Heart left ventricle (tissue), 13 donors: ENCODE measurements around the gene SRF.

Source experiments
- CTCF ChIP-seq, 12 donors: fragments of 200-600 bp; sonication (generic) in 4 of 12; IDR thresholded peaks; one replicate each; pipeline versions ENCODE4 v1.5.0 to v1.8.0; 2018 to 2022; ENCODE audit warnings: antibody characterized with exemption in 12 of 12, mild to moderate bottlenecking in 5 of 12
- POLR2A ChIP-seq, 2 donors: fragments of 450-650 bp; IDR thresholded peaks; one replicate each; pipeline ENCODE4 v1.6.1; 2017; ENCODE audit warnings: antibody characterized with exemption in 2 of 2, mild to moderate bottlenecking in 2 of 2, moderate library complexity in 2 of 2
- donor health status: ischemic (EF 13 %, LVEDD 7.1; RV severe dilation, severe dysfunction).
- donor health status: DM: no; HTN: yes; CAD: no.
- donor health status: DM: no; HTN: no; CAD: no.
- donor health status: ischemic (EF 25% LVEDD 6.9; RV normal size, moderate dysfunction).
- donor health status: ischemic (EF 25% LVEDD 5.7; RV mildly dilated, moderate dysfunction).
- donor health status: ischemic (EF 35%, LVEDD 5.7; RV mildly dilated, moderate dysfunction).
- donor health status: nonischemic (EF 11% LVEDD 7.7; RV severe dilation, severe dysfunction).
- donor health status: DM: yes; HTN: yes; CAD: no.
- donor health status: PGD.
- donor health status: ischemic (EF 29% LVEDD 5.4; RV normal size, mild dysfunction).
- donor health status: nonischemic (EF 23%, LVEDD 6.1; RV moderate dilation, normal function).

DNA sequence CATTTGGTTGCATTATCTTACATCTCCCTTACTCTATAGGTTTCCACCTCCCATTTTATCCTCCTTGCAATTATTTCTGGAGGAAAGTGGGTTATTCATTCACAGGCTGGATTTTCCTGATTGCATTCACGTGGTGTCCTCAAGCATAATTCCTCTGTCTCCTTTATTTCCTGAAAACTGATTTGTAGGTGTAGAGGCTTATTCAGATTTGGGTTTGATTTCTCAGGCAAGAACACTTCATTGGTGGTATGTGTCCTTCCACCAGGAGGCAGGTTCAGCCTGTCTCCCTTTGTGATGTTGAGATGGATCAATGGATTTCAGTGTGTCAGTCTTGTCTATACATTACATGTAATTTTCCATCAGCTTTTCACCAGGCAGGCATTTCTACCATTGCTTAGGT lies 40.9 kb downstream of the SRF start:
- TF ChIP-seq POLR2A (IDR thresholded peaks at IDR 0.05) (no peak), CTCF (IDR thresholded peaks at IDR 0.05) (no peak)
